GM18858 (cell line): ENCODE results near the gene TSHZ1.

Experiments
- ATAC-seq: cut with Tn5 transposase; IDR thresholded peaks from one replicate; pipeline ENCODE4 v1.9.1; 2021; ENCODE audit not compliant: unreplicated experiment

The TSHZ1 gene

DNA sequence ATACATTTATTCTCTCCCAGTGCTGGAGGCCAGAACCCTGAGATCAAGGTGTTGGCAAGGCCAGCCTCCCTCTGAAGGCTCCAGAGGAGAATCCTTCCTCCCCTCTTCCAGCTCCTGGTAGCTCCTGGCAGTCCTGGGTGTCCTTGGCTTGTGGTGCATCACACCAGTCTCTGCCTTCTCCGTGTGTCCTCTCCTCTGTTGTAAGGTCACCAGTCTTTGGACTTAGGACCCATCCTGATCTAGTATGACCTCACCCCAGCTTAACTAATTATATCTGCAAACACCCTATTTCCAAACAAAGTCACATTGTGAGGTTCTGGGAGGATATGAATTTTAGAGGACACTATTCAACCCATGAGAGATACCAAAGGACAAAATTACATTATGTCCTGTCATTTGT is 31.1 kb downstream of the TSHZ1 start:
- ATAC-seq, result no peak

DNA sequence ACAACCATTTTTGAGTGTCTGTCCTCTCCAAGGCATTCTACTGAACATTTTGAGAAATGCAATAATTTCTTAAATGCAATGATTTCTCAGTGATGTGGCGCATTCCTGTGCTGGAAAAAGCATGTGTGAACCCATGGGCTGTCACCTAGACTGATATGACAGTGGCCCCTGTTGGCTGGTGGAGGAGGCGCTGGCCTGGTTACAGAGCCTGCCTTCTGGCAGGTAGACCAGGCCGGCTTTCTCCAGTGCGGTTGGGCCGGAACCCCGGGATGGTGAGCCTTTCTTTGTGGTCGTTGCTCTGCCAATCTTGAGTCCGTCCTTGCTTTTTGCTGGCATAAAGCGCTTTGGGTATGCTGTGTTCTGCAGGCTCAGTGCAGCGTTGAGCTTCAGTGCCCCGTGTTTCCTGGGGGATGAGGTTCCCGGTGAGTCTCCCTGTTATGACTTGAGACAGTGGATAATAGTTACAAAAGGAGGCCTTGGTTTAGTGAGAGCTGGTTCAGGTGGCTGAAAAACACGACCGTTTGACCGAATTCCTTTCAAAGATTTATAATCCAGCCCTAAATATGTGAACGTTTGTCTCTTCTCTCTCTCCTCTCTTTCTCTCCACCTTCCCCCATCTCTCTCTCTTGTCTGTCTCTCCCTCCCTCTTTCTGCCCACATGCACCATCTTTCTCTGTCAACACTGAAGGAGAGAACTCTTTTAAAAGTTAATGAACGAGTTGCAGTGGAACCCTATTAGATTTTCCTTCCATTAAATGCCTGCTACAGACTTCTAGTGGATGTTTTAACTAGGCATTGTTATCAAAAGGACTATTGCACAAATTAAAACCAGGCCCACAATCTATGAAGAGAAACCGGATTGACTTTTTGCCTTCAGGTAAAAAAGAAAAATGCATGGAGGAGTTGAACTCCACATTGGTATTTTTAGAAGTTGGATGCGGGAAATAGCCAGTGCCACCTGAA is 34.0 kb downstream of the TSHZ1 start:
- ATAC-seq, result no peak

DNA sequence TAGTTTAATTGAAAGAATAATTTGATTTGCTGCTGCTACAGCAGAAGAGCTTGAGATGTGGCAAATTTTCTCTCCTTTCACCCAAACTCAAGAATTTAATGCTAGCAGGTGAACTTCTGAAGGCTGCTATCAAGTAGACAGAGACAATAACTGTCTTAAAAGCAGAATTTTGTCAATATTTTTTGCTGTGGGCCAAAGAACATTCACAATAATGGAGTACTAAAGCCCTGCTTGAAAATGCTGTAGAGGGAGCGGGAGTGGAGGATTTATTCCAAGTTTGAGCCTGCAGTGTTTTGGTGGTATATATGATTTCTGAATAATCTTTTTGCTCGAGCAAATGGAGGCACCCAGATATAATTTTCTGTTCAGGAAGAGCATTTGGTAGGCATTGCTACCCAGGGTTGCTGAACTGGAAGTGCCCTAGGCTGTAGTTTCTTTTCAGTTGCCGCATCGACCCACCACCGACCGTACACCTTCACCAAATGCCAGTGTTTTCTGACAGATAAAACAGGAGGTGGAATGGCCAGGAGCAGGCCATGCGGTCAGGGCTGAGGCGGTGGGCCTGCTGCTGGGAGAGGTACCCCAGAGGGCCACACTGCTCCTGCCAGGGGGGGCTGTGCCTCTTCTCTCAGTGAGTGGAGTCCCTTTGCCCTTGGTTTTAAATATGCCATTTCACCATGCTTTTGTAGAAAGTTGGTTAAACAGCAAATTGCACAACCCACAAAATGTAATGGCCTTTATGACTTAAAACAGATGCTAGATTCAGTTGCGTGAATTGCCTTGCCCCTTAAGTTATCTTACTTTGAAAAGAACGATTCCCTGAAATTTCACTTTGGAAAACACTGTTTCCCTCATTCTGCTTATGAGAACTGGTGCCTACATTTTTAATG is 36.4 kb downstream of the TSHZ1 start:
- ATAC-seq, result no peak

DNA sequence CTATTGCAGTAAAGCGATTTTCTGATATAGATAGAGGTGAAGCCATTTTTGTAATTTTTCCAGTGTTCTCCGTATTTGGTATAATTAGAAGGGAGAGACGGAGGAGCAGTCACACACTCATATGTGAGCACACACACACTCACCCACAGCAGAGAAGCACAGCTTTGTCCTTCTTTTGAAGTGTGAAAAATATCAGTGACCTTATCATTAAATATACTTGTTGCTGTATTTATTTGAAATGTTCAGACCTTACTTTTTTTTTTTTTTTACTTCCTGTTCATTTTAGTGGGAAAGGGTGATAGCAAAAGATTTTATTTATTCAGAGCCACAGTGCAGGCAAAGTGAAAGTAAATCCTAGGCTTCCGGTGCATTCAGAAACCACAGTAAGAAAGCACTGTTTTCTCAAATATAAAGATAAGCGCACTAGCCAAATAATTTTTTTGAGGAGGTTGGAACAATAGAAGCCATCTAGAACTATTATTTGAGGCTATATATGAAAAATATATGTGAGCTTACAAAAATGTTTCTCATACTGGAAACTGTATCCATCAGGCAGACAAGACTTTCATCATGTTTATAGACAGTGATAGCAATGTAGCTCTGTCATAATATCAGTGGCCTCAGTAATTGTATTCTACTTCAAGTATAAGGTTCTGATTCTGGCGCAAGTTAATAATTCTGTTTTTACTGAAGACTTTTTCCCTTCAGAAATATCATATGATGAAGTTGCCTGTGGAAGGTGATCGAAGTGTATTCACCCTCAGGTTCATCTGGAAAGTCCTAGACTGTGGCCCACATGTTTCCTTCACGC is 37.2 kb downstream of the TSHZ1 start:
- ATAC-seq, result peak; percentile 65

DNA sequence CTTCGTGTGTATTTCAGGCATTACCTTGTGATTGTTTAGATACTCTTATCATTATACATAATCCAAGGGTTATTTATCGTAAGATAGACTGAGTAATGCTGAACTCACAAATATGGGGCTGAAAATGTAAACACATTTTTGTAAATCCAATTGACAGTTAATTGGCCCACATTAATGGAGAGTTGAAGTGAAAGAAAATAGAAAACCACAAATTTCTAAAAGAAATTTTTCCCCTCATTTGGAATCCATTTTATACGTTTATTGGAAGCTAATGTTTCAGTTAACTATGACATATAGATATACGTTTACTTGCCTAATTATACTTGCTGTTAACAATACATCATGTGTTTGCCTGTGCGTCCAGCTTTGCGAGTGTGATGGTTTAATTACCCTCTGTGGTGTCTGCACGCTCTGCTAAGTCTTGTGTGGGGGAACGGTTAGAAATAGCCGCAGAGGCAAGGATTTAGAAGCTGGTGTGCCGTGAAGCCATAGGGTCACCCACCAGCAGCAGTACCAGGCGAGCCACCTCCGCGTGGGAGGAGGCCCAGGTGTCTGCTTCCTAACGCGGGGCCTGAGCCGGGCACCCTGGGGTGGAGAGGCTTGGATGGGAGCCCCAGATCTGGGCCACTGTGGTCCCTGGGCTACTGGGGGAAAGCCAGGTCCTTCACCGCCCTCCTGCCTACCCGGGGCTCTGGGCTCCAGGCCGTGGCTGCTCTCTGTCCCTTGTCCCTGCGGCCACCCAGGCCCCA is 38.0 kb downstream of the TSHZ1 start:
- no peak for ATAC-seq

DNA sequence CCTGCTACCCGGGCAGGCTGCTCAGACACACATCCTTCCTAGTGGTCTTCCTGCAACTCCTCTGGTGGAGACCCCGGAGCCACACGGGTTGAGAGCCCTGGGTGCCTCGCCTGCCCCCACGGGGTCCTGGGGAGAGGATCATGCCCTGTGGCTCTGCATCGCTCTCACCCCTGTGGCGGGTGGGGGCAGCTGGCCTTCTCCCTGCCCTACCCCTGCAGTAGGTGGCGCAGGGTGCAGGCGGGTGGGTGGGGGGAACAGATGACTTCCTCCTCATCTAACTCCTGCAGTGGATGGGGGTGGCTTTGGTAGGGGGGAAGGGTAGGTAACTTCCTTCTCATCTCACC is 38.5 kb downstream of the TSHZ1 start:
- no peak for ATAC-seq

DNA sequence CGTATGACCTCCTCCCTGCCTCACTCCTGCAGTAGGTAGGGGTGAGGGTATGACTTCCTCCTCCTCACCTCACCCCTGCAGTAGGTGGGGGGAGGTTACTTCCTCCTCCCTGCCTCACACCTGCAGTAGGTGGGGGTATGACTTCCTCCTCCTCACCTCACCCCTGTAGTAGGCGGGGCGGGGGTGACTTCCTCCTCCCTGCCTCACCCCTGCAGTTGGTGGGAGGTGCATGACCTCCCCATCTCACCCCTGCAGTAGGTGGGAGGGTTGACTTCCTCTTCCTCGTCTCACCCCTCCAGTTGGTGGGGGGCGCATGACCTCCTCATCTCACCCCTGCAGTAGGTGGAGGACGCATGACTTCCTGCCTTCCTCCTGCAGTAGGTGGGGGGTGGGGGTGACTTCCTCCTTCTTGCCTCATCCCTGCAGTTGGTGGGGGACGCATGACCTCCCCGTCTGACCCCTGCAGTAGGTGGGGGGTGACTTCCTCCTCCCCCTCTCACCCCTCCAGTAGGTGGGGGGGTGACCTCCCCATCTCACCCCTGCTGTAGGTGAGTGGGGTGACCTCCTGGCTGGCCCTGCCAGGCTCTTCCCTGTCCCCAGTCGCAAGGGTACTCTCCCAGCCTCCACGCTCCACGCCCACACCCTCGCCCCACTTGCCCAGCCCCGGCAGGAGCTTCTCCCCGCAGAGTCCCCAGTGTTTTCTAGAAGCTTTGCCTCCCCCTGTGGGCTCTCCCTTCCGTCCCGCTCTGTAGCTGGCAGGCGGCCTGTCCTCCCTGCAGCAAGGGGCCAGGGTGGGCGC is 39.3 kb downstream of the TSHZ1 start:
- ATAC-seq, result no peak

DNA sequence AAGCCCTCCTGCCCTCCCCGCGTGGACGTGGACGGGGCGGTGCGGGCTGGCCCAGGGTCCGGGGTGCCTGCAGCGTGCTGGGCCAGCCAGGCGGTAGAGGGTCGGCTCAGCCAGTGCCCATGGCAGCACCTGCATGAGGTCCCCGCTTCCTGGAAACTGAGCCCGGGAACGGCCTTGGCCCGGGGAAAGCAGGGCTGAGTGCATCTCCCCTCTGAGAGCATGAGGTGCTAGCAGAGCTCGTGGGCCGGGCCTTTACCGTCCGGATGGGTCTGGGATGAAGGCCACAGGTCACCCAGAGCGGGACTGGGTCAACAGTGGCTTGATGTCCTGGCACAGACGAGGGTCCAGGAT is 39.8 kb downstream of the TSHZ1 start:
- no peak for ATAC-seq

DNA sequence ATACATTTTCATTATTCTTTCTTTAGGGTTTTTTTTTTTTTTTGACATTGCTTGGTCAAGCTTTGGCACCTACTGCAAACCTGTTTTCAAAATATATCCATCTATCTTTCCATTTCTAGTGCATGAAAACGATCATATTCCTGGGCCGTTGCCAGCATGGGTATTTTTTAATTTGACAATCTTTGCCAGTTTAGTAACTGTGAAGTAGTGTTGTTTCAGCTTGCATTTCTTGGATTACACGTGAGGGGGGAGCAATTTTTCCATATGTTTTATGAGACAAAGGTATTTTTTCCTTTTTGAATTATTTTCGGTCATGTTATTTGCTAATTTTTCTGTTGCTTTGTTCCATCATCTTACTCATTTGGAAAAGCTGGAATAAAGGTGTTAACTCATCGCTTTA is 40.9 kb downstream of the TSHZ1 start:
- no peak for ATAC-seq

DNA sequence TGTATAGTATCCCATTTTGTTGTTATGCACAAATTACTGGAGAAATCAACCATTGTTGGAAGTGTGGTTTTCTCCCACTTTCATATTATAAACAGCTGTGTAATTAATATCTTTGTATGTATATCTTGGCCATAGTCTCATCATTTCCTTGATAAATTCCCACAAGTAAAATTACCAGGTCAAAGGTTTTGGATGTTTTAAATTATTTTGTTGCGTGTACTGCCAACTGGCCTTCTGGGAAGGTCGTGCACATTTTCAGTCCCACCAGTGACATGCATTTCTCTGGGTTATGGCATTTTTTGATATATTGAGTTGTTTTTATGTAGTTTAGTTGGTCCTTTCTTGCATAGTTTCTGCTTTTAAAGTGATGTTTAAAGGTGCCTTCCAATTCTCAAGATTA is 41.5 kb downstream of the TSHZ1 start:
- no peak for ATAC-seq

DNA sequence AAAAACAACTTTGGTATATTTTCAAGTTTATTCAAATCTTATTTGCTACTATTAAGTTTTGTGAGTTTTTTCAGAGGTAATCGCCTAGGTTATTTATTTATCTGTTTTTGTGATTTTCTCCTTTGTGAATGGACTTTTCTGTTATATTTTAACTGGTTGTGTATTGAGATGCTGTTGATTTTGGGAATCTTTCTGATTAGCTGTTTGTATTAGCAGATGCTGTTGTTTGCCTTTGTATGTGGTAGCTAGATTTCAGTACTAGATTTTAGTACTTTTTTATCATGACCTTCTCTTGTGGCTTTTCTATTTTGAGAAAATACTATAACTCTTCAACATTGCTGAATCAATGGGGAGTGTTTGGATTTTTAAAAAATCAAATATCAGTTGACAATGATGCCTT is 42.4 kb downstream of the TSHZ1 start:
- ATAC-seq, result no peak

DNA sequence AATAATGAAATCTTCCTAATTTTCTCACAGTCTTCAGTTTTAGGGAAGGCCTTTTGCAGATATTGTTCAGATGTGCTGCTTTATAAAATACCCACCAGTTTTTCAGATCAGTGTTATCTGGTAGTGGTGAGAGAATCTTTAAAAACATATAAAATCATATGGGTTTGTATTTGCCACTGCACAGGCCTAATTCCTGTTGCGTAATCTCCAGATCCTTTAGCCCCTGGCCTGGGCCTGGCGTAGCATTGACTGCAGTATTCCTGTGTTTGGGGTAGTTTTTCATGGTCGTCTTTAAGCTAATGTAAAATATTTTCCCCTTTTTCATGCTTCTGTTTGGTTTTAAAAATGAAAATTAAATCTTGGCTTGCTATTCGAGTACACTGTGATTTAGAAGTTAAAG is 43.2 kb downstream of the TSHZ1 start:
- ATAC-seq, result no peak

DNA sequence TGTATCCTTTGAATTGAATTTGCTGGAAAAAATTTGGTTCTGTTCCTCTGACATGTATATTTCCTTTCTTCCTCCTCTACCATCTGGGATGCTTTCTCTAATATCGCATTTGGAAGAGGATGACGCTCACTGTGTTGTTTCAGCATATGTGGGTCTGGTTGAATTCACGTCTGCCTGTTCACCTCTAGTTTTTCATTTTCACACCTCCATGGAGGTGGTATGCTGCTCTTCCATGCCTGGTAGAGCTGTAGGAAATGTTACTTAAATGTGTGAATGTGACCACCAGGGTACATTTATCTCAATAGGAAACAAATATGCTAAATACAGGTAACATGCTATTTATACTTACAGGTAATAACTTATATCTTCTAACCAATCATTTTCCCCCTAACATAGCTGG is 44.5 kb downstream of the TSHZ1 start:
- ATAC-seq, result no peak

DNA sequence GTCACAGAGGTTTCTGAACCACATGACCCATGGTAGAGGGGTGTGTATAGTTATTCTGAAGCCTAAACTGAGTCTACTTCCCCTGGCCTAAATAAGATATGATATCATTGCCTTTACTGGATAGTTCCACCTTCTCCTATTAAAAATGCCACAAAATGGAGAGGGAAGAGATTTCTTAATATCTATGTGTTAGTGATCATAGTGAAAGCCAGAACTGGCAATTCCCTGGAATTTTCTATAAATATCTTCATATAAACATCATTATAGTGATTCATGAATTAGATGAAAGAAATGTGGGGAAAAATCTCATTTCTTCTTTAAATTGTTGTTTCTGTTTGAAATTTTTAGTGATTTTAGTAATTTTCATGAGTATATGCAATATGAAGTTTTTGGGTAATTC is 45.8 kb downstream of the TSHZ1 start:
- ATAC-seq, result no peak

DNA sequence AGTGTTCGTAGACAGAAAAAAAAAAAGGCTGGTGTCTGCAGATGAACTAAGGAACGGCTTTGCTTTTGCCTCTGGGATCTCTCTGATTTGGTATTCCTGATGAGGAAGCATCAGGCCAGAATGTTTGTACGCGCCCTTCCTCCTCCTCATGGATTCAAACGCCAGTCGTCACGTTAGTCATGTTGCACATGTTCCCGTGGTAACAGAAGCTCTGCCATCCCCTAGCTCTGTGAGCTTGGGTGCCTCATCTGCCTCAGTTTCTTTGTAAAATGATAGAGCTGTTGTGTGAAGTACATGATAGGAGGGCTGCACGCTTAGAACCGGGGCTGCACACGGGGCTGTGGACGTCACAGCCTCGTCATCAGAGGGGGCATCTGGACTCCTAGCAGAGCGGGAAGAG is 47.0 kb downstream of the TSHZ1 start:
- no peak for ATAC-seq

DNA sequence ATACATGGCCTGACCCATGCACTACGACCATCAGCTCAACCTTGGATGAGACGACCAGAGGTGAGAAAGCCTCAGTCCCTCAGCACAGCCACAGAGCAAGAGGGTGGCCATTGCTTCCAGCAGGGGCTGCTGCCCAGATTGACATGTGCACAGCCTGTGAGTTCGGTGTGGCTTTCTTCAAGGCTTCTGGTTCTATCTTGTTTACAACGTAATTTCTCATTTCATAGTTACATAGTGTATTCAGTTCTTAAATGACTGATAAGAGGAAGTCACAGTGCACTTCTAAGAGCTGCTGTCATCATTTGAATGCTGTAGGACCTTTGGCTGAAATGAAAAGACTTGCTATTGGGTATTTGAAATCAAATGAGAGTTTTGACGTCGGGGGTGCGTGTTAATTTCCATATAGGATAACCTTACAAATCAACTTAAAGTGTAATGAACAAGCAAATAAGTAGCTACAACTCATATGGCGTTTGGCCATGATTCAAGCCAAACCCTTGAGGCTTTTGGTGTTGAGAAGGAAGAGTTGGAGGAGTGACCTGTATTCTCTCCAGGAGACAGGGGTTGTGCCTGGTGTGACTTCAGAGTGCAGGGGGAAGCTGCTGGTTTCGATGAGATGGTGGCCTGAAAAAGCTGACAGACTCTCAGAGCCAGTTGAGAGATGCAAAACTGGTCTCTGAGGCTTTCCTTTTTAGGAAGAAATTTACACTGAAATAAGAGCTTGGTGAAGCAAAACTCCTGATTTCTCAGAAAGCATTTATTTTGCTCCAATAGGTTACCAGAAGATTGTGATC is 51.0 kb downstream of the TSHZ1 start:
- peak; percentile 76 for ATAC-seq

DNA sequence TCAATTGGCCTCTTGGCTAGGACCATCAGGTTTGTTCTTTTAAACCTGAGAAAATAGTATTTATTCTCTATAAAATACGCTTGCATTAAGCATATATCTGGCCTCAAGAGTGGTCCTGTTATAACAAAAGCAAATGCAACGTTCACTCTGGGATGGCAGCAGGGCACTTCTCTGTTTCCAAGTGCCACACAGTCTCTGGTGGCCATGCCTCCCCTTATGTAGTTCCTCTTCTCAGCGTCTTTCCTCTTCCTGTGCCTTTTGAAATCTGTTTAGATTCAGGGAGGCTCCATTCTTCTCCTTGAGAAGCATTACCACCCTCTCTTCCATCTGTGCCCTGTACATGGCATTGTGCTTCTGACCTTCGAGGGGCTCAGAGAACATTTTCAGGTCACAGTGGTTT is 51.9 kb downstream of the TSHZ1 start:
- ATAC-seq, result no peak

DNA sequence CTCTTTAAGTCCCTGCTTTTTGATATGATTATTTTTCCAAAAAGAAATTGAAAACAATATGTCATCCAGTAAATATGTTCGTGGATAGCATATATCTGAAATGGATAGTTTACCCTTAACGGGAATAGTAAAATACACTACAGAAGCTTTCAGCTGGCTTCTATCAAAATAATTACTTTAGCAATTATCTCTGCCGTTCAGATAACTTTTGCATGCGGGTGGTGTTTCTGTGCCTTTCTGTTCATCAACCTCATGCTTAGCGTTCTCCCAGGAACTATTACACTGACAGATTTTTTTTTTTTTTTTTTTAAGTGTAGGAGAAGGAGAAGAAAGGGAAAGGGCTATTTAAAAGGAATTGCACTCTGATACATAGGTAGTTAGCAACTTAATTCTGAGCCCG is 53.6 kb downstream of the TSHZ1 start:
- no peak for ATAC-seq
